Progenitor cell of endocrine pancreas (in vitro differentiated cells): ENCODE measurements around the gene PMFBP1. TPM values are rescaled to one million over a fixed set of nuclear protein-coding genes. Genes with fewer than 3 reads are reported as not detected.

Source experiments
- DNase-seq: peaks from one replicate; pipeline ENCODE4 v3.0.0; 2021; ENCODE audit warnings: low spot score; ENCODE audit not compliant: unreplicated experiment
- H3K27ac Mint-ChIP-seq: 2 replicates; pipeline ENCODE4 v1.8.0; 2021; ENCODE audit warnings: mild to moderate bottlenecking, moderate library complexity, mixed read lengths
- H3K27me3 Mint-ChIP-seq: 2 replicates; pipeline ENCODE4 v1.8.0; 2021; ENCODE audit warnings: mixed read lengths
- H3K36me3 Mint-ChIP-seq: 2 replicates; pipeline ENCODE4 v1.8.0; 2022; ENCODE audit warnings: mixed read lengths; ENCODE audit not compliant: insufficient read depth
- H3K4me1 Mint-ChIP-seq: 2 replicates; pipeline ENCODE4 v1.8.0; 2021; ENCODE audit warnings: low read depth, mixed read lengths
- H3K4me3 Mint-ChIP-seq: 2 replicates; pipeline ENCODE4 v1.8.0; 2021; ENCODE audit warnings: low read depth, mild to moderate bottlenecking, moderate library complexity, mixed read lengths
- H3K9me3 Mint-ChIP-seq: 2 replicates; pipeline ENCODE4 v1.8.0; 2021; ENCODE audit warnings: low read depth, mixed read lengths
- total RNA-seq: library from RNA; stranded (reverse); gene quantifications from 2 replicates; pipeline ENCODE4 v1.2.1, GENCODE V29; 2021
- TF ChIP-seq, protein P1 (sequence below): fragments of 200-600 bp; sonication (generic); IDR thresholded peaks from one replicate; pipeline ENCODE4 v1.5.0; 2021; ENCODE audit warnings: antibody characterized with exemption, mild to moderate bottlenecking; ENCODE audit not compliant: unreplicated experiment

Gene PMFBP1
- total RNA-seq, 1 donor from 2014 or later: 3.9 TPM

DNA sequence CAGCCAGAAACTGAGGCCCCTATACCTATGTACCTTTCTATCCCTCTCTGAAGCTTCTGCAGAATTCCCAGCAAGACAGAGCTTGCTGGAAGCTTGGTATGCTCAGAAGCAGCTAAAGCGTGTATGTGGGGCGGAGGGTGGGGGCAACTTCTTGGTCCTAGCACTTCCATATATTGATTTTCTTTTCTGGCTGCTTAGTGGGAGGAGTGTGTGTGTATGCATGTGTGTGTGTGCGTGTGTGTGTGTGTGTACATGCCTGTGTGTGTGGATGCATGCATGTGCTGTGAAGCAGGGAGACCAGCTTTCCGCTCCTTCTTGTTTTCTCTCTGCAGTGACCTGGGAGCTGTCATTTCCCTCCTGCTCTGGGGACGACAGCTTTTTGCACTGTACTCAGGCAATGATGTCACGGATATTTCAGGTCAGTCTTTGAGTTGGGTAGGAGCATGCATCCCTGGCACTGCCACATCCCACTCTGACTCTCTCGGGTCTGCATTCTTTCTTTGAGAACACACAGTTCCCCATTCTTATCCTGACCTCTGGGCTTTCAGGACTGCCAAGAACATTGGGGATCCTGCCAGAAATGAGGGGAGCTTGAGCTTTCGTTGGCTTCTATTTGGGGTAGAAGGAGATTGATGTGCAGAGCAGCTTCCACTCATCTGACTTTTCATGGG, 98.3 kb downstream of the PMFBP1 start:
- TF ChIP-seq, protein P1, sequence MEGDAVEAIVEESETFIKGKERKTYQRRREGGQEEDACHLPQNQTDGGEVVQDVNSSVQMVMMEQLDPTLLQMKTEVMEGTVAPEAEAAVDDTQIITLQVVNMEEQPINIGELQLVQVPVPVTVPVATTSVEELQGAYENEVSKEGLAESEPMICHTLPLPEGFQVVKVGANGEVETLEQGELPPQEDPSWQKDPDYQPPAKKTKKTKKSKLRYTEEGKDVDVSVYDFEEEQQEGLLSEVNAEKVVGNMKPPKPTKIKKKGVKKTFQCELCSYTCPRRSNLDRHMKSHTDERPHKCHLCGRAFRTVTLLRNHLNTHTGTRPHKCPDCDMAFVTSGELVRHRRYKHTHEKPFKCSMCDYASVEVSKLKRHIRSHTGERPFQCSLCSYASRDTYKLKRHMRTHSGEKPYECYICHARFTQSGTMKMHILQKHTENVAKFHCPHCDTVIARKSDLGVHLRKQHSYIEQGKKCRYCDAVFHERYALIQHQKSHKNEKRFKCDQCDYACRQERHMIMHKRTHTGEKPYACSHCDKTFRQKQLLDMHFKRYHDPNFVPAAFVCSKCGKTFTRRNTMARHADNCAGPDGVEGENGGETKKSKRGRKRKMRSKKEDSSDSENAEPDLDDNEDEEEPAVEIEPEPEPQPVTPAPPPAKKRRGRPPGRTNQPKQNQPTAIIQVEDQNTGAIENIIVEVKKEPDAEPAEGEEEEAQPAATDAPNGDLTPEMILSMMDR: no peak
- no peaks in the 10 kb centered on the region for H3K36me3 Mint-ChIP-seq
- H3K9me3 Mint-ChIP-seq: no peaks in the 10 kb centered on the region
- no peak overlapping the region for H3K4me3 Mint-ChIP-seq
- H3K27me3 Mint-ChIP-seq: no peaks in the 10 kb centered on the region
- H3K27ac Mint-ChIP-seq: peak overlapping the region; percentile 73
- H3K4me1 Mint-ChIP-seq: peaks cover 17% of the 10 kb centered on the region
- DNase-seq: no peak

DNA sequence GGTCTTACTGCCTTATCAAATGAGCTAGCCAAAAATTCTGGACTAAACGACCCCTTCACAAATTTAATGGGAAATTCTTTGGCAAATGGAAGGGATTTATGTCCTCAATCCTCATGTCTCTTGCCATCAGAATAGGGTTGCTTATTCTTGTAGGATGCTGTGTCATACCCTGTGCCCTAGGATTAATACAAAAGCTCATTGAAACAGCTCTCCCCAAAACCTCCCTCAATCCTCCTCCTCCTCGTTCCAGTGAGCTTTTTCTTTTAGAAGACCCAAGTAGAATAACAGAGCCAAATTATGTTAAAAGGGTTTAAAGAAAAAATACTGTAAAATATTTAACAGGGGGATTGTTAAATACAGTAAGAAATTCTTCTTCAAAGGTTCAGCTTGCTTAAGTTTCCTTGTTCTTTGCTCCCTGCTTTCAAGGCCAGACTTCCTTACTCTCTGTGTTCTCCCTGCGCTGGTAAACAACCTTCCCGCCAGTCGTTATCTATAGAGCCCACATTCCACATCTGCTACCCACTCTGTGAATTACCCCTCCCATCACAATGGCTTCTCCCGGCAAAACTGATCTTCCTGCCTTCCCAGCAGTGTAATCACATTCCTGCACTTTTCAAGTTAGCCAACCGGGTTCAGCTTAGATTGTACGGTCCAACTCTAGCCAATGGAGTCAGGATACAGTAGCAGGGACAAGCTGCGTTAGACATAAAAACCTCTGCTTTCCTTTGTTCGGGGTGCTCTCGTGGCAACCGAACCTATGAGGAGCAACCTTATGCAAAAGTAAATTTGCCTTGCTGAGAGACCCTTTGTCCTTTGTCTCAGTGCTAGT, 99.2 kb downstream of the PMFBP1 start:
- H3K9me3 Mint-ChIP-seq: no peaks in the 10 kb centered on the region
- peaks cover 17% of the 10 kb centered on the region for H3K4me1 Mint-ChIP-seq
- H3K27ac Mint-ChIP-seq: peak overlapping the region; percentile 73
- no peaks in the 10 kb centered on the region for H3K27me3 Mint-ChIP-seq
- DNase-seq: no peak
- H3K4me3 Mint-ChIP-seq: no peak overlapping the region
- TF ChIP-seq, protein P1: no peak
- no peaks in the 10 kb centered on the region for H3K36me3 Mint-ChIP-seq

Other genes with a start within 250 kb of the PMFBP1 start
- 0.19 and 0.27 TPM in 2 replicates for gene PKD1L3, start 171.8 kb downstream of the PMFBP1 start, total RNA-seq
- gene DHODH, start 163.4 kb downstream of the PMFBP1 start, total RNA-seq: 13.4 and 13.7 TPM in 2 replicates
- gene HP, start 117.7 kb downstream of the PMFBP1 start, total RNA-seq: not detected in 2 replicates
- gene HPR, start 108.9 kb downstream of the PMFBP1 start, total RNA-seq: 0.46 TPM in 1 of 2 replicates, not detected in the other
- 15.6 and 16.6 TPM in 2 replicates for gene TXNL4B, start 78.5 kb downstream of the PMFBP1 start, total RNA-seq
- 79.6 and 81.7 TPM in 2 replicates for gene DHX38, start 78.3 kb downstream of the PMFBP1 start, total RNA-seq